ENCODE data around the gene KLF8.

Gene KLF8

GRCh38 chrX:56313308-56313707, 81.2 kb downstream of the KLF8 start:
- DNase-seq, result no peak

GRCh38 chrX:56314334-56314733, 82.2 kb downstream of the KLF8 start:
- no peak for DNase-seq

GRCh38 chrX:56318076-56318475, 85.9 kb downstream of the KLF8 start:
- no peak for DNase-seq

- DNase-seq, result no peak
Measured at GRCh38 chrX:56319165-56319564, 87.0 kb downstream of the KLF8 start.
